ENCODE data around the gene COBLL1.
A peak's percentile ranks its signal among the peaks of the same experiment; 100 is the strongest.
"Not testable (repeated sequence)": the region's sequence is repeated elsewhere in the genome, so short reads cannot be mapped to it uniquely, and the experiment has no call there.

COBLL1 gene

GRCh38 chr2:164859906-164860693 lies 18.5 kb upstream of the COBLL1 start:
- H3K4me3 ChIP-seq, H3K27ac ChIP-seq: not testable (repeated sequence)

GRCh38 chr2:164859251-164859818 lies 17.7 kb upstream of the COBLL1 start:
- Histone ChIP-seq H3K27ac (peak overlapping the region in 2 of 21 experiments; percentile 40 to 42), H3K4me3 (no peak overlapping the region)

GRCh38 chr2:164852086-164852485 lies 10.5 kb upstream of the COBLL1 start:
- H3K4me3 ChIP-seq, result no peak overlapping the region

GRCh38 chr2:164850235-164850634 lies 8.6 kb upstream of the COBLL1 start:
- no peak overlapping the region for H3K4me3 ChIP-seq

More at GRCh38 chr2:164852086-164852485, 10.5 kb upstream of the COBLL1 start:
- no peak overlapping the region for H3K27ac ChIP-seq

GRCh38 chr2:164849506-164849905 lies 7.9 kb upstream of the COBLL1 start:
- Histone ChIP-seq H3K4me3 (no peak overlapping the region), H3K27ac (no peak overlapping the region)

More at GRCh38 chr2:164850235-164850634, 8.6 kb upstream of the COBLL1 start:
- no peak overlapping the region for H3K27ac ChIP-seq

- no peak overlapping the region for H3K4me3 ChIP-seq
- H3K27ac ChIP-seq, result no peak overlapping the region
Observed at GRCh38 chr2:164847981-164848741, 6.5 kb upstream of the COBLL1 start.

GRCh38 chr2:164847291-164847690 lies 5.7 kb upstream of the COBLL1 start:
- no peak overlapping the region for H3K4me3 ChIP-seq
- H3K27ac ChIP-seq, result no peak overlapping the region

GRCh38 chr2:164846276-164846675 lies 4.7 kb upstream of the COBLL1 start:
- Histone ChIP-seq H3K27ac (no peak overlapping the region), H3K4me3 (no peak overlapping the region)

- peak overlapping the region in 1 of 21 experiments; percentile 14 for H3K27ac ChIP-seq
- no peak overlapping the region for H3K4me3 ChIP-seq
Observed at GRCh38 chr2:164843346-164843911, 1.8 kb upstream of the COBLL1 start.

- Histone ChIP-seq H3K4me3 (peak overlapping the region; percentile 62 to 82 (median 72)), H3K27ac (peak overlapping the region in 9 of 21 experiments; percentile 89 to 97 (median 93))
Observed at GRCh38 chr2:164842624-164842966, 972 bp upstream of the COBLL1 start.

- H3K27ac ChIP-seq, result peak overlapping the region; percentile 78 to 97 (median 93)
- H3K4me3 ChIP-seq, result peak overlapping the region; percentile 62 to 82 (median 72)
Observed at GRCh38 chr2:164840930-164841718, 499 bp downstream of the COBLL1 start.

GRCh38 chr2:164840458-164840929 lies 1.1 kb downstream of the COBLL1 start:
- peak overlapping the region in 20 of 21 experiments; percentile 78 to 97 (median 94) for H3K27ac ChIP-seq

GRCh38 chr2:164839914-164840457 lies 1.6 kb downstream of the COBLL1 start:
- H3K27ac ChIP-seq, result peak overlapping the region in 16 of 21 experiments; percentile 78 to 97 (median 94)
- H3K4me3 ChIP-seq, result peak overlapping the region; percentile 62 to 82 (median 72)

More at GRCh38 chr2:164840458-164840929, 1.1 kb downstream of the COBLL1 start:
- peak overlapping the region; percentile 62 to 82 (median 72) for H3K4me3 ChIP-seq

GRCh38 chr2:164837807-164838206 lies 3.8 kb downstream of the COBLL1 start:
- Histone ChIP-seq H3K27ac (peak overlapping the region in 3 of 21 experiments; percentile 4 to 77 (median 27)), H3K4me3 (no peak overlapping the region)

- no peak overlapping the region for H3K4me3 ChIP-seq
Observed at GRCh38 chr2:164836907-164837306, 4.7 kb downstream of the COBLL1 start.

GRCh38 chr2:164835302-164835701 lies 6.3 kb downstream of the COBLL1 start:
- H3K27ac ChIP-seq, result no peak overlapping the region

More at GRCh38 chr2:164836907-164837306, 4.7 kb downstream of the COBLL1 start:
- H3K27ac ChIP-seq, result peak overlapping the region in 2 of 21 experiments; percentile 31 to 39

GRCh38 chr2:164831887-164832286 lies 9.7 kb downstream of the COBLL1 start:
- no peak overlapping the region for H3K4me3 ChIP-seq
- peak overlapping the region in 4 of 21 experiments; percentile 34 to 53 (median 48) for H3K27ac ChIP-seq

More at GRCh38 chr2:164835302-164835701, 6.3 kb downstream of the COBLL1 start:
- no peak overlapping the region for H3K4me3 ChIP-seq

- Histone ChIP-seq H3K27ac (peak overlapping the region in 3 of 21 experiments; percentile 45 to 53 (median 52)), H3K4me3 (no peak overlapping the region)
Observed at GRCh38 chr2:164831180-164831579, 10.4 kb downstream of the COBLL1 start.
